Fibroblast of skin of left quadriceps (primary cell): ENCODE data around the gene UPB1.

ENCODE experiments used
- DNase-seq, 2 experiments: peaks; one replicate each; pipeline ENCODE4 v3.0.0-alpha.2; 2013; ENCODE audit warnings: low read depth in 2 of 2

The UPB1 gene

DNA sequence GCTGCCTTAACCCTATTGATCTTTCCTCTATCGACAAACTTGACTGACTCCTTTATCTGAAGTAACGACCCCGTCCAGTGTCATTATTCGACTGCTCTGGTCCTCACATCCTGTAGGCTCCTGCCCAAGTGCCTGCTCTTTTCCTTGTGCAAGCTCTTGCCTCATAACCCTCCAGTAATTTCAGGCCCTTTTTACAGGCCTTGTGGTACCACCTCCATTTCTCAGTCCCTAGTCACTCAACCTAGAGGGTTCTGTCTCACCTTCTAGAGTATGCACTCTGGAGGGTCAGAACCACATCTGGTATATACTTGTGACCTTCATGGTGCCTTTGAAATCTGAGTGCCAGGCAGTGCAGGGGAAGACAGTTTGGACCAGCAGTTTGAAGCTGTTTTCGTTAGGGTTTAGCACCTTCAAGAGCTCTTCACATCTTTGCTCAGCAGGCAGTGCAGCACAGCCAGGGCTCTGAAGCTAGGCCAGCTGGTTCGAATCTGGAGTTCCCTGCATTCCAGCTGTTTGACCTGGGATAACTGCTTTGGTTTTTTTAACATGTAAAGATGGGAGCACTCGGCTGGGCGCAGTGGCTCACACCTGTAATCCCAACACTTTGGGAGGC lies 71.9 kb downstream of the UPB1 start:
- no peak for DNase-seq

- DNase-seq = no peak
Observed at GRCh38 chr22:24567668-24568067, 72.5 kb downstream of the UPB1 start.

- DNase-seq = no peak
Observed at GRCh38 chr22:24571266-24571665, 76.1 kb downstream of the UPB1 start.

- no peak for DNase-seq
Observed at GRCh38 chr22:24576778-24577177, 81.6 kb downstream of the UPB1 start.
